ENCODE results near the gene KNTC1. TPM values are rescaled to one million over a fixed set of nuclear protein-coding genes. Genes with fewer than 3 reads are reported as not detected.
"Not testable (repeated sequence)": the region's sequence is repeated elsewhere in the genome, so short reads cannot be mapped to it uniquely, and the experiment has no call there.

KNTC1 gene
- total RNA-seq, 4 donors from 2014 or later, result 7.3 to 13.1 (median 9.5) TPM

- Histone ChIP-seq H3K9me3 (no peaks in the 10 kb centered on the region), H3K4me1 (peaks cover 8 to 12% of the 10 kb centered on the region in 2 donors), H3K27me3 (no peaks in the 10 kb centered on the region), H3K4me3 (replicated peaks in 1 of 3) (no peak overlapping the region), H3K27ac (no peak overlapping the region), H3K36me3 (peaks cover 57 to 58% of the 10 kb centered on the region in 2 donors)
- intact Hi-C loops (cut with DNase I), result no loop called here
- TF ChIP-seq CTCF (IDR thresholded peaks at IDR 0.05), result no peak
- no peak for TF ChIP-seq POLR2A (IDR thresholded peaks at IDR 0.05)
- no peak for DNase-seq
- 90 to 91% methylated on average over 6 of the region's 6 CpGs for WGBS, 2 donors
Observed at GRCh38 chr12:122503783-122504590, 23.1 kb upstream of the KNTC1 start.

- no peaks in the 10 kb centered on the region for H3K27me3 ChIP-seq
- intact Hi-C loops (cut with DNase I), result no loop called here
- H3K4me3 ChIP-seq (replicated peaks in 1 of 3), result no peak overlapping the region
- H3K27ac ChIP-seq, result no peak overlapping the region
- H3K36me3 ChIP-seq, result peaks cover 72 to 74% of the 10 kb centered on the region in 2 donors
- WGBS, 2 donors, result 88% methylated on average over 11 of the region's 11 CpGs
- TF ChIP-seq POLR2A (IDR thresholded peaks at IDR 0.05), result no peak
- no peak for TF ChIP-seq CTCF (IDR thresholded peaks at IDR 0.05)
- H3K9me3 ChIP-seq, result no peaks in the 10 kb centered on the region
- H3K4me1 ChIP-seq, result peaks cover 0 to 5% of the 10 kb centered on the region in 2 donors
- DNase-seq, result no peak
Observed at GRCh38 chr12:122505419-122506051, 21.5 kb upstream of the KNTC1 start.

GRCh38 chr12:122506393-122506938 lies 20.6 kb upstream of the KNTC1 start:
- no peak overlapping the region for H3K27ac ChIP-seq
- H3K36me3 ChIP-seq, result peaks cover 81 to 83% of the 10 kb centered on the region in 2 donors
- 84 to 95% methylated on average over 5 of the region's 5 CpGs for WGBS, 2 donors

GRCh38 chr12:122508163-122508562 lies 18.9 kb upstream of the KNTC1 start:
- H3K36me3 ChIP-seq, result peaks cover 97% of the 10 kb centered on the region in 2 donors
- no peak for TF ChIP-seq POLR2A (IDR thresholded peaks at IDR 0.05)
- TF ChIP-seq CTCF (IDR thresholded peaks at IDR 0.05), result no peak
- 96% methylated on average over 5 of the region's 5 CpGs for WGBS, 2 donors
- H3K4me1 ChIP-seq, result no peaks in the 10 kb centered on the region
- H3K9me3 ChIP-seq, result no peaks in the 10 kb centered on the region
- DNase-seq, result no peak
- intact Hi-C loops (cut with DNase I), result no loop called here
- no peaks in the 10 kb centered on the region for H3K27me3 ChIP-seq
- no peak overlapping the region for H3K27ac ChIP-seq
- H3K4me3 ChIP-seq (replicated peaks in 1 of 3), result no peak overlapping the region

More at GRCh38 chr12:122506393-122506938, 20.6 kb upstream of the KNTC1 start:
- no peaks in the 10 kb centered on the region for H3K27me3 ChIP-seq
- H3K9me3 ChIP-seq, result no peaks in the 10 kb centered on the region
- intact Hi-C loops (cut with DNase I), result no loop called here
- no peak overlapping the region for H3K4me3 ChIP-seq (replicated peaks in 1 of 3)
- no peak for DNase-seq
- no peak for TF ChIP-seq POLR2A (IDR thresholded peaks at IDR 0.05)
- TF ChIP-seq CTCF (IDR thresholded peaks at IDR 0.05), result no peak
- H3K4me1 ChIP-seq, result peaks cover 0 to 1% of the 10 kb centered on the region in 2 donors

GRCh38 chr12:122513028-122513427 lies 14.0 kb upstream of the KNTC1 start:
- not testable (repeated sequence) for DNase-seq; H3K27me3 ChIP-seq; H3K4me3 ChIP-seq (replicated peaks in 1 of 3); H3K9me3 ChIP-seq; H3K4me1 ChIP-seq; H3K27ac ChIP-seq
- H3K36me3 ChIP-seq, result peaks cover 97 to 99% of the 10 kb centered on the region in 2 donors
- intact Hi-C loops (cut with DNase I), result loop anchor here (10.0 kb wide), 1 partner anchor 252 kb away; no protein-coding TSS in a partner anchor
- 86 to 90% methylated on average over 3 of the region's 3 CpGs for WGBS, 2 donors
